NCI-H1436 treated with DMSO at 0.1 percent for 48 hours (cell line): ENCODE data around the gene FMR1NB.

Experiments used
- DNase-seq: peaks from one replicate; lab custom pipeline; 2025; lab: John Stamatoyannopoulos, UW

The FMR1NB gene, protein sequence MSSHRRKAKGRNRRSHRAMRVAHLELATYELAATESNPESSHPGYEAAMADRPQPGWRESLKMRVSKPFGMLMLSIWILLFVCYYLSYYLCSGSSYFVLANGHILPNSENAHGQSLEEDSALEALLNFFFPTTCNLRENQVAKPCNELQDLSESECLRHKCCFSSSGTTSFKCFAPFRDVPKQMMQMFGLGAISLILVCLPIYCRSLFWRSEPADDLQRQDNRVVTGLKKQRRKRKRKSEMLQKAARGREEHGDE

DNA sequence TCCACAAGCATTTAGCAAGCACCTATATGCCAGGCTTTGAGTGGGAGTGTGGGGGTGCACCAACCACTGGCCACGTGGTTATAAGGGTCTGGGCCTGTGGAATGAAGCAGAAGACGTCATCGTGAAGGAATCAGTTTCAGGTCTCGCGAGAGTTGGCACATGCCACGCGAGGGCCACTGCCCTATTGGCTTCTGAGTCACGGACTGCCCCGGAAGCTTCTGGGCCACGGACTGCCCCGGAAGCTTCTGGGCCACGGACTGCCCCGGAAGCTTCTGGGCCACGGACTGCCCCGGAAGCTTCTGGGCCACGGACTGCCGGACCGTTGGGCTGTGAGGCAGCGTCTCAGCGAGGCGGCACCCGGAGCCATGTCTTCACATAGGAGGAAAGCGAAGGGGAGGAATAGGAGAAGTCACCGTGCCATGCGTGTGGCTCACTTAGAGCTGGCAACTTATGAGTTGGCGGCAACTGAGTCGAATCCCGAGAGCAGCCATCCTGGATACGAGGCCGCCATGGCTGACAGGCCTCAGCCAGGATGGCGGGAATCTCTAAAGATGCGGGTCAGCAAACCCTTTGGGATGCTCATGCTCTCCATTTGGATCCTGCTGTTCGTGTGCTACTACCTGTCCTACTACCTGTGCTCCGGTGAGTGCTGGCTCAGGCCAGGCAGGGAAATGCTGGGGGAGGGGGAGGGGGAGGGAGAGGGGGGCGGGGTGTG is at the start of gene FMR1NB:
FMR1NB (plus strand) TSS at position 300 of the 715 bp plus-strand sequence; CDS start at position 366, 66 bp downstream.
- DNase-seq, result no peak

DNA sequence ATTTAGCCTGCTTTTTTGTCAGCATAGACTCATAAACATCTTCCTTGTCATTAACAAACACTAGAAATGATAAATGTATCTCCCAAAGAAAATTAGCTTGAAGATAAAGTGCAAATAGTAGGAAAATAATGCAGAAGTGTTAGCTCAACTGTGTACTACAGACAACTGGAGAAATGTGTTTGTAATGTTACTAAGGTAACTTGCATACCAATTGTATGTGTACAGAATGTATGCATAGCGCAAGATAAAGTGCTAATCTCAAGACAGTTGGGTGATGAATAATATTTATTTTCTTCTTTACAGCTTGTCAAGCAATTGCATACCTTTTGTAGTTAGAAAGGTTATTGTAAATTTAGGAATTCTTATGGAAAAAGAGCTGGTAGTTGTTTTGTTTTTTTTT is 47.3 kb upstream of the FMR1NB start:
- DNase-seq, result no peak

DNA sequence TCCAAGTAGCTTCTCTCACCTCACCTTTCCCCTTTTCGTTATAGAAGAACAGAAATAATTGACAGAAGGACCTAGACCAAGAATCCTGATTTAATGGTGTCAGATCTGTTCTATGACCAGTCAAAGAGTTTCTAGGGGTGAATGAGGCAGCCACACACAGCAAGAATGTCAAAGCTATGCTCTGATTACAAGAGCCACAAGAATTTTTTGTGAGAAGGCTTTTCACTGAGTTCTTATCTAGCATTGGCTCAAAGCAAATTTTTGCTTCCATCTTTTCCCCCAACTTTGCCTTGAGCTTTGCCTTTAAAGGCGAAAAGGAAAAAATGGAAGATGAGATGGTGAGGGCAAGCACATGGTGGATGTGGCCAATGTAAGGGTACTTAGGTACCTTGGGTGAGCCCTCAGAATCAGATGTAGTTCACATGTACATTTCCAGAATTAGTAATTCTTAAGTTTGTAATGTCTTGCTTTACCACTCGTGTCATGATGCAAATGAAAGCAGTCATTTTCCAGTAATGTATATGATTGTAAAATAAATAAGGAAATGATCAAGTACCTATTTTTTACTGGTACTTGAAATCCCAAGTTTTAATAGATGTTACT is 45.9 kb upstream of the FMR1NB start:
- DNase-seq, result no peak

DNA sequence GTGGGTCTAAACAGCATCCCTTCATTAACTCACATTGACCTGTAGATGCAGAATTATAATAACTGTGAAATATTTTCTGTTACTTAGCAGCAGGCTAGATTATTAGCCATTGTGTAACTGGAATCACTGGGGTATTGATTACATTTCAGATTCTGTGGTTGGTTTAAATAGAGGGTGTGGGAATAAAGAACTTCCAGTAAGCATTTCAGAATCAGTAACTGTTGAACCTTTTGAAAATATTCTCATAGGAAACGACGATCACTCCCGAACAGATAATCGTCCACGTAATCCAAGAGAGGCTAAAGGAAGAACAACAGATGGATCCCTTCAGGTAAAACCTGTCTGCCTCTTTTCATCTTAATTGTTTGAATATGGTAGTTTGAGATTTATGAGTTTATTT is 35.9 kb upstream of the FMR1NB start:
- DNase-seq, result no peak

DNA sequence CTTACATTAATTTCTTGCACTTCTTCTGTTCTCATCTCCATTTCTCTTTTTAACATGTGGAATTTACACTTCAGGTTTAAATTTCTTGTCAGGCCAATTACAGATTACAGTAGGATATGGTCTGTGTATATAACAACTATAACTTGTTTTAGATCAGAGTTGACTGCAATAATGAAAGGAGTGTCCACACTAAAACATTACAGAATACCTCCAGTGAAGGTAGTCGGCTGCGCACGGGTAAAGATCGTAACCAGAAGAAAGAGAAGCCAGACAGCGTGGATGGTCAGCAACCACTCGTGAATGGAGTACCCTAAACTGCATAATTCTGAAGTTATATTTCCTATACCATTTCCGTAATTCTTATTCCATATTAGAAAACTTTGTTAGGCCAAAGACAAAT is 32.6 kb upstream of the FMR1NB start:
- DNase-seq, result no peak

DNA sequence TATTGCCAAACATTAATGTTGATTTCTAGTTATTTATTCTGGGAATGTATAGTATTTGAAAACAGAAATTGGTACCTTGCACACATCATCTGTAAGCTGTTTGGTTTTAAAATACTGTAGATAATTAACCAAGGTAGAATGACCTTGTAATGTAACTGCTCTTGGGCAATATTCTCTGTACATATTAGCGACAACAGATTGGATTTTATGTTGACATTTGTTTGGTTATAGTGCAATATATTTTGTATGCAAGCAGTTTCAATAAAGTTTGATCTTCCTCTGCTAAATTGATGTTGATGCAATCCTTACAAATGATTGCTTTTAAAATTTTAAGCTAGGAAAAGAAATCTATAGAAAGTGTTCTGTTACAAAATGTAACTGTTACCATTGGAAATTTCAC is 30.8 kb upstream of the FMR1NB start:
- no peak for DNase-seq

DNA sequence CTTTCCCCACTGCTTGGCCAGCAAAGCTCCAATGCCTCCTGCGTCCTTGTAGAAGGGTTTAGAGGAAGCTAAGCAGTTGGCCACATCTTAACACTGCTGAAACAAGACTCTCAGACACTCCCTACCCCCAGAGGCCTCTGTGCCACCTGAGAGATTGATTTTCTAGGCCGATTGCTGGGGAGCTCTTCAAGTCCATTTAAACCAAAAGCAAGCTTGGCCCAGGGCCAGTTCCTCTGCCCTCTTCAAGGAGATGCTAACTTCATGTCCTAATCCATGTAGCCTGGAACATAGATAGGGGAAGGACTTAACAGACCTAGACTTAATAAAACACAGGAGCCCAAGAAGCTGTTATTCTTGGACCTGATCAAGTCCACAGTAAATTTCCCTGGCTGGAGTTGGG is 27.2 kb upstream of the FMR1NB start:
- no peak for DNase-seq

DNA sequence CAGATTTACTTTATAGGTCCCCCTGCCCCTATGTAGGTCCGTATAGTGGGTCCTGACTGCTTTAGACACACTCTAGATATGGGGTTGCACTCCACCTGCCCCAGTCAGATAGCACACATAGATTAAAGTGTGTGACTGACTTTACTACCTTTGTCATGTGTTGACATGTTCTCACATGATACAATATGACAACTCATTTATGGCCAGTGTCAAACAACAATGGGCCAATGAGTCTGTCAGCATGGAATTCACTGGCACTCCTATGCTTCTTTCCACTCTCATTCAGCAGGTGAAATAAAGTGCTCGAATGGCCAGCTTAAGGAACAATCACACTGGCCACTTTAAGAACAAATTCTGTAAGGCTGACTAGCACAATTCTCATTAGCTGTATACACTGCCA is 23.8 kb upstream of the FMR1NB start:
- DNase-seq, result no peak

DNA sequence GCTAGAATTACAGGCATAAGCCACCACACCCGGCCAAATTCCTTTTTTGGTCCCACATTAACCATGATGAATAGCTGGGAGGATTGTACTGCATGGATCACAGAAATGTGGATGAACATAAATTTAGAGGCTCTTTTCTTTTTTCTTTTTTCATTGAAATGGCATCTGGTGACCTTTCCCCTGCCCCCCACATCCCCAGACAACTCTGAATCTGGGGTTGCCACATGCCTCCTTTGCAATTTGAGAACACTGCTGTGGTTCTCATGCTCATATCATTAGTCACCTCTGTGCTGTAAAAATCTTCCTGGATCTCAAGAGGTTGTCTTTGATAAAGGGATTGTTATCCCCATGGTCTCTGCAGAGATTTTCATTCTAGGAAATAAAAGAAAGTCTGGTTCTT is 22.8 kb upstream of the FMR1NB start:
- no peak for DNase-seq

DNA sequence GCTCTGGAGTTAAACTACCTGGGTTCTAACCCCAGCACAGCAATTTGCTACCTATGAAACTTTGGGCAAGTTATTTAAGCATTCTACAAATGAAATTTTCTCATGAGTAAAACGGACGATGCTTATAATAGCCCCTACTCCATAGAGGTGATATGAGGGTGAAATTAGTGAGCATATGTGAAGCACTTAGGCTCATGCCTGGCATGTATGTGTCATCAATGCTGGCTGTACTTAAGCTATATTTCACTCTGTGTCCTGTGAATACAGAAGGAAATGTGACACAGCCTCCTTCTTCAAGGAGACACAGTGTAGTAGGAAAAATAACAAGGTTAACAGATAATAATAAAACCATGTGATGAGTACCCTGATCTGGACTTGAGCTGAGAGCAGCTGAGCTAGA is 20.4 kb upstream of the FMR1NB start:
- DNase-seq, result no peak

DNA sequence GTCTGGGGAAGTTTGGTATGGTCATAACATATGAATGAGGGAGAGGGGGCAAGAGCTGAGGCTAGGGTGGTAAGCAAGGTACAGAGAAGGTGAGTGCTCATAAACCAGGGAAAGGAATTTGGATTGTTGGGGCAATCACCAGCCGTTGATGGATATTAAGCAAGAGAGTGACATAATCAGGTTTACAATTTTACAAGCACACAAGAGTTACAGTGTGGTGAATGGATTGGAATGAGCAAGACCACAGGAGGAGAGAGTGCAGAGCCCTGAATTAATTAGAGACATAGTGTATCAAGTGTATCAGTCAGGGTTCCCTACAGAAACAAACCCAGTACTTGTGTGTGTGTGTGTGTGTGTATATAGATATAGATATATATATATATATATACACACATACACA is 18.7 kb upstream of the FMR1NB start:
- no peak for DNase-seq

DNA sequence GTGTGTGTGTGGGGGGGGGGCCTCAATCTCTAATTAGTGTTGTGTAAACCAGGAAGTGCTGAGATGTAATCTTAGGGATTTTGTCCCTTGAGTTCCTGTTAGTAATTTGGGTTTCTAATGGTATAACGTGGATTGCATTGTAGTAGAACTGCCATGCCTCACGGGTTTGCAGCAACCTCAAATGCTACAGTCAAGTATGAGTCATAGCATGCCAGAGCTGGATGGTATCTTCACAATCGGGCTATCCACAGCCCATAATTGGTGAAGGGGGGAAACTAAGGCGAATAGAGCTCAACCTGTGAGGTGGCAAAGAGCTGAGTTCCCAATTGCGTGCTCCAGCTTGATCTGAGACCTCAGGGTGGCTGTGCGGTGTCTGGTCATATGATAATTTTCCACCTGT is 2.2 kb upstream of the FMR1NB start:
- no peak for DNase-seq

DNA sequence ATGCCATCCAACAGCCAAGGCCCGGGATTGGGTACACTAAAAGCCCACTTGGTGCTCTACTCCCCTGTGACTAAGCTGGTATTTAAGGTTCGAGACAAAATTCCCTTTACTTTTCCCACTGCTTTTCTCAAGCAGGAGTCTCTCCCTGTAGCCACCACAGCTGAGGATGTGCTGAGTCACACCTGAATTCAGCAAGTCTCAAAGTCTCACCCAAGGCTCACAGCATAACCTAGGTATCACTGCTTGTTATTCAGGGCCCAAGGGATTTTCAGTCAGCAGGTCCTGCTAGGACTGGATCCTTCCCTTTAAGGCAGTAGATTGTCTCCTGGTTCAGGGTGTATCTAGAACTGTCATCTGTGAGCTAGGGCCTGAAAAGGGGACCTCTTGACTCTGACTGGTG is 39.2 kb downstream of the FMR1NB start:
- DNase-seq, result no peak

DNA sequence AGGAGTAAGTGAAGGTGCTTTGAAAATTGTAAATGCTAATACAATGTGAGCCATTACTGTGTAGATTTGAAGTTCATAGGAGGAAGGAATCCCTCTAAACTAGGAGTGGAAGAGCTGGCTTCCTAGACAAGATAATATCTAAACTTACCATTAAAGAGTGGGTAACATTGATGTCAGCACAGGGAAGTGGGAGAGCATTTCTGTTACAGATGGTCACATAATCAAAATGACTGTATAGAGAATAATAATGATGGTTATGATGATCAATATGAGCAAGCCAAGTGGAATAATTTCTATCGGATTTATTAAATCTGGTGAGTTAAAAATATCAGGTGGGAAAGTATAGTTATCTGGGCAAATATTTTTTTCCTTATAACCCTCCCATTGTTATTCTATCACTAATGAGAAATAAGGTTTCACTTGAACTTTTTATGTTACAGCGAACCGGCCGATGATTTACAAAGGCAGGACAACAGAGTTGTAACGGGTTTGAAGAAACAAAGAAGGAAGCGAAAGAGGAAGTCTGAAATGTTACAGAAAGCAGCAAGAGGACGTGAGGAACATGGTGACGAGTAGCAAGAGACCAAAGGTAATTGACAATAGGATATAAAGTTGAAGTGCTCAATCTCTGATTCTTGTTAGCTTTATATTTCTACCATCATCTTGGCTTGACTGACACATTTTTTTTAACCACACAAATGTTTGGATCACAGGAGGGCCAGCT is 43.5 kb downstream of the FMR1NB start:
- DNase-seq, result no peak

DNA sequence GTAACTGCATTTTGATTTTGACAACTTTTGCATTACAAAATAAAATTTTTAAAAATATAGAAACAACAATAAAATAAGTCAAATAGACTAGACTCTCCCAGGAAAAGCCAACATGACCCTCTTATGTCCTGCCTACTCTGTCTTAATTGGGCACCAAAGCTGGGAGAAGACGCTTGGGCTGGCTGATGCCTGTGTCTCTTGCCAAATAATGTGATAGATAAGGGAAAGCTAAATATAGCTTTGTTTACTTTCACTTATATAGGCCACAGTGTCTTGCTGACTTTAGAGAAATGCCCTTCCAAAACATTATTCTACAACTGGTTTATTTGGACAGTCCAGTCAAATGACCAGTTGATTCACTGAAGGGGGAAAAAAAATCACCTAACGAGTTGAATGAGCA is 54.2 kb downstream of the FMR1NB start:
- no peak for DNase-seq

DNA sequence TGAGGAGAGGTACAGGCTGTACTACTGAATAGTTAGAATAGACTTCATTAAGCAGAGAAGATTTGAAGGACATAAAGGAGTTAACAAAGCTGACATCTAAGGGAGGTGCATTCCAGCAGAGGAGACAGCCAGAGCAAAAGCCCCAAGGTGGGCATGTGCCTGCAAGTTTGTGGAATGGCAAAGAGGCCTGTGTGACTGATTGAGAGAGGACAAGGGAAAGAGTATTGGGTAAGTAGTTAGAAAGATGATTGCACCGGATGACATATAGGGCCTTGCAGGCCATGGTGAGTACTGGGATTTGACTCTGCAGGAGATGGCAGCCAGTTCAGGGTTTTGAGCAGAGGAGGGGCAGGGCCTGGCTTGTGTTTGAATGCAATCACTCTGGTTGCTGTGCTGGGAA is 55.9 kb downstream of the FMR1NB start:
- no peak for DNase-seq

DNA sequence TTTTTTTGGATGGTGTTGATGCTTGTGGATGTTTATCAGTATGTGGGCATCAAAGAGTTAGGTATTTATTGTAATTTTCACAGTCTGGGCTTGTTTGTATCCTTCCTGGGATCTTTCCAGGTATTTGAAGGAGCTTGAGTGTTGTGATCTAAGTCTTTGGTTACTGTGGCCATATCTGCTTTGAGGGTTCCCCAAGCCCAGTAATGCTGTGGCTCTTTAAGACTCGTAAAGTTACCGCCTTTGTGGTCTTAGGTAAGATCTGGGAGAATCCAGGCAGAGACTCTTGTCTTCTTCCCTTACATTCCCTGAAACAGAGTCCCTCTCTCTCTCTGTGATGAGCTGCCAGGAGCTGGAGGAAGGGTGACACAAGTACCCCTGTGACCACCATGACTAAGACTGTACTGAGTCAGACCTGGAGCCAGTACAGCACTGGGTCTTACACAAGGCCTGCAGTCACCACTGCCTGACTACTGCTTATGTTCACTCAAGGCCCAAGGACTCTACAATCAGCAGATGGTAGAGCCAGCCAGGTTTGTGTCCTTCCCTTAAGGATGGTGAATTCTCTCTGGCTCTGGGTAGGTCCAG is 62.2 kb downstream of the FMR1NB start:
- no peak for DNase-seq

DNA sequence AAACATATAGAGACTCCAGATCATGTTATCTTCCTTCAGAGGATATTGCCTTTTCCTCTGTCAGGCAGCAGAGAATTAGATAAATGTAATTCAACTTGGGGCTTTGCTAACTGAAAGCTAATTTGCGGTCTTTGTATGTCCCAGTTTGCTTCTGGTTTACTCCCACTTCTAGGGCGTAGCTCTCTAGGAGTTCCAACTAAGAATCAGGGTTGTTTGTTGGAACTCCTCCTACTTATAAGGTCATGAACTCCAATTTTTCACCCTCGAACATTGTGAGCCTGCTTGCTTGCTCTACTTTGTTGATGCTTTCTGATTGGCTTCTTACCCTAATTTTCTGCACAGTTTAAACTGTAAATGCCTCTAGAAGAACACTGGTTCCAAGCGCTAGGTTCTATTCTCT is 66.1 kb downstream of the FMR1NB start:
- no peak for DNase-seq

DNA sequence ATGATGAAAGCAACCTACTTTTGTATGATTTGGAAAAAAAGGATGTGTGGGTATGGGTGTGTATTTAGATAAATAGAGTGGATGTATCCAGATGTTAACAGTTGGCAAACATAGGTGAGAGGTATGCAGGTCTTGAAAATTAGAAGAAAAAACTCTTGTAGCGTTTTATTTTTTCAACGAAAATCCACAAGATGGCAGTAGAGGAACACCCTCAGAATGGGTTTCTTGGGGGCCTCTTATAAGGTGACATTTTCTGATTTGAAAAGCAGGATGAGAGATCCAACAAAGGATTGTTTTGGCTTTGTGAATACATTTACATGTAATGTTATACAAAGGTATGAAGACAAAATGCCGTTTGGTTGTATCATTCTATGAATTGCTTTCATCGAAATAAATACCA is 68.3 kb downstream of the FMR1NB start:
- DNase-seq, result peak; percentile 12

DNA sequence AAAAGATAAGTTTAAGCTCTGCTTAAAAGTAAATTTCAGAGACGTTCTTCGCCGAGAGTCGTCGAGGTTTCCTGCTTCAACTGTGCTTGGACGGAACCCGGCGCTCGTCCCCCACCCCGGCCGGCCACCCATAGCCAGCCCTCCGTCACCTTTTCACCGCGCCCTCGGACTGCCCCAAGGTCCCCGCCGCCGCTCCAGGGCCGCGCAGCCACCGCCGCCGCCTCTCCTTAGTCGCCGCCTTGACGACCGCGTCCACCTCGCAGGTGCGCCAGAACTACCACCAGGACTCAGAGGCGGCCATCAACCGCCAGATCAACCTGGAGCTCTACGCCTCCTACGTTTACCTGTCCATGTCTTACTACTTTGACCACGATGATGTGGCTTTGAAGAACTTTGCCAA is 70.8 kb downstream of the FMR1NB start:
- DNase-seq, result no peak

DNA sequence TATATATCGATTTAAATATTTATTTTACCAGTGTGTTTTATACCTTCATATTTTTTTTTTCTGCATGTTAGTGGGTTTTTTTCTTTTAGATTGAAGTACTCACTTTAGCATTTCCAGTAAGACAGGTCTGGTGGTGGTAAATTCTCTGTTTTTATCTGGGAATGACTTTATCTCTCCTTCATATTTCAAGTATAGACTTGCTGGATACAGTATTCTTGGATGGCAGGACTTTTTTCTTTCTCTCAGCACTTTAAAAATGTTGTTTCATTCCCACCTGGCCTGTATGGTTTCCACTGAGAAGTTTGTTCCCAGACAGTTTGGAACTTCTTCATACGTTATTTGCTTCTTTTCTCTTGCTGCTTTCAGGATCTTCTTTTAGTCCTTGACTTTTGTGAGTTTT is 86.1 kb downstream of the FMR1NB start:
- DNase-seq, result no peak

DNA sequence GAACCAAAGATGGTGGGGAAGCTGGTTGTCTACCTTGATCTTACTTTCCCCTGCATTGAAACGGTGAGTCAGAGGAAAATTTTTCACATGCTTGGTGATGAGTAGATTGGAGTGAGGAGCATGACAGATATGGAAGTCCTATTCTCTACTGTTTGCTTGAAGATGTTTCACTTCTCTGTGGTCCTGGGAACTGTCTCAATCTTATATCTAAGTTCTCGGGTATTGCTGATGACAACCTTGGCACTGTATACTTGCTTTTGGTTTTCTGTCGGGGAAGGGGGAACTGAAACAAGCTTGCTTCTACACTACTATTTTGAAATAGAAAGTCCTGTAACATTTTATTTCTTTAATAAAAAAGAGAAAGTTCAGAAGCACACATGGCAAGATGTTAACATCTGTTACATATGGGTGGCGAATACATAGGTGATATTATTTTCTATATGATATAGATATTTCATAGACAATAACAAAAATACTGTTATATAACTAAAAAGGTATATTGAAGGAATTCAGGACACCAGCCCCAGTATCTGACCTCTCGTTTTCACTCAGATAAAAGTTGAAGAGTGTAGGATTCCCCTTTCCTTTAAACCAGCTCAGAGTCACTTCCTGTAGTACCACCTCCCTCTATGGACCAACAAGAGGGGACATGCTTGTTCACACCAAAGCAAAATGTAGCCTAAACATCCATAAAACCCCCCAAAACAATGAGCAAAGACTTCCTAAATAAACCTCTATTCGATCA is 88.8 kb downstream of the FMR1NB start:
- DNase-seq, result no peak
